GM12878 (cell line): ENCODE data around the gene KRTAP24-1. TPM values are rescaled to one million over a fixed set of nuclear protein-coding genes. Genes with fewer than 3 reads are reported as not detected.

Source experiments
- ATF3 ChIP-seq: IDR thresholded peaks from 2 replicates; pipeline ENCODE4 v1.6.1; 2011; ENCODE audit warnings: low read depth, mild to moderate bottlenecking, low read length, moderate library complexity, borderline replicate concordance; ENCODE audit errors: extremely low read depth
- BCLAF1 ChIP-seq: fragments of 450-650 bp; IDR thresholded peaks from 2 replicates; pipeline ENCODE4 v1.6.1; 2017; ENCODE audit warnings: antibody characterized with exemption, mild to moderate bottlenecking, moderate library complexity
- CREM ChIP-seq: IDR thresholded peaks from 2 replicates; pipeline ENCODE4 v1.6.1; 2014; ENCODE audit warnings: antibody characterized with exemption, low read depth
- CUX1 ChIP-seq: IDR thresholded peaks from 2 replicates; pipeline ENCODE4 v1.6.1; 2012; ENCODE audit warnings: improper control_type of control experiment, low read depth, low read length; ENCODE audit not compliant: insufficient replicate concordance
- NKRF ChIP-seq: fragments of 450-650 bp; conservative IDR thresholded peaks from 2 replicates; pipeline ENCODE4 v1.6.1; 2017; ENCODE audit warnings: mild to moderate bottlenecking, moderate library complexity
- PML ChIP-seq: IDR thresholded peaks from 2 replicates; pipeline ENCODE4 v1.6.1; 2012; ENCODE audit warnings: low read length, inconsistent platforms
- POLR2AphosphoS5 ChIP-seq: IDR thresholded peaks from 2 replicates; pipeline ENCODE4 v1.6.1; 2011; ENCODE audit warnings: mild to moderate bottlenecking, low read length, inconsistent platforms
- RELA ChIP-seq: fragments of 450-650 bp; IDR thresholded peaks from 2 replicates; pipeline ENCODE4 v1.8.0; 2014; ENCODE audit warnings: borderline replicate concordance; ENCODE audit not compliant: partially characterized antibody
- SMC3 ChIP-seq: IDR thresholded peaks from 2 replicates; pipeline ENCODE4 v1.6.1; 2011; ENCODE audit warnings: low read length, improper control_type of control experiment, borderline replicate concordance
- SREBF1 ChIP-seq: IDR thresholded peaks from 2 replicates; pipeline ENCODE4 v1.6.1; 2012; ENCODE audit warnings: mild to moderate bottlenecking, low read length
- polyA plus RNA-seq, 11 experiments: library from polyadenylated mRNA; depleted of rRNA in 4 of 11; unstranded in 6 of 11; stranded (reverse) in 5 of 11; fragments of >200 nt; fragmentation: Nextera tagmentation in 4 of 11; fragmentation: Illumina TruSeq in 1 of 11; extraction: Ambion mirVana in 4 of 11; extraction: Trizol in 1 of 11; gene quantifications; 1 replicate in 1 of 11; 2 replicates in 10 of 11; pipeline versions ENCODE4 v1.2.1 to v1.2.3, GENCODE V29; 2011 to 2016; ENCODE audit warnings: inconsistent platforms in 2 of 11, missing spikeins in 2 of 11, low read depth in 1 of 11
- total RNA-seq, 4 experiments: library from RNA; depleted of rRNA in 3 of 4; stranded (reverse); fragments of >200 nt in 3 of 4; fragmentation: Illumina TruSeq in 1 of 4; extraction: Trizol in 1 of 4; gene quantifications; 2 replicates each; pipeline versions ENCODE4 v1.2.1 to v1.2.3, GENCODE V29; 2013 to 2021

The KRTAP24-1 gene
- total and polyA plus RNA-seq, 10 of the 15 experiments (the other 5 are each of a cell fraction or from before 2014, with no cell fraction given), result not detected

GRCh38 chr21:30234050-30234449 is 48.7 kb downstream of the KRTAP24-1 start (continued):
- no peak for TF ChIP-seq CUX1
- TF ChIP-seq SREBF1, result no peak
- TF ChIP-seq PML, result no peak
- no peak for TF ChIP-seq ATF3
- TF ChIP-seq POLR2AphosphoS5, result no peak
- TF ChIP-seq SMC3, result no peak
- no peak for TF ChIP-seq CREM
- TF ChIP-seq RELA, result no peak
- TF ChIP-seq NKRF, result no peak
- TF ChIP-seq BCLAF1, result no peak
